BJ (cell line): ENCODE measurements around the gene LANCL3. TPM values are rescaled to one million over a fixed set of nuclear protein-coding genes. Genes with fewer than 3 reads are reported as not detected.
"Not testable (repeated sequence)": the region's sequence is repeated elsewhere in the genome, so short reads cannot be mapped to it uniquely, and the experiment has no call there.

Experiments
- CTCF ChIA-PET: fragments of 350-600 bp; formaldehyde crosslinking; extraction: SDS; loops from one replicate; lab custom pipeline; 2021; ENCODE audit warnings: antibody characterized with exemption, inconsistent platforms; lab: Yijun Ruan, JAX
- POLR2A ChIA-PET: fragments of 300-600 bp; sonication (Branson Sonifier 250); formaldehyde crosslinking; extraction: SDS; loops from one replicate; lab custom pipeline; 2021; ENCODE audit warnings: antibody characterized with exemption; lab: Charles Lee
- DNase-seq: peaks from one replicate; pipeline ENCODE4 v3.0.0-alpha.2; 2011; ENCODE audit warnings: low read depth
- H3K27me3 ChIP-seq: 2 replicates; pipeline ENCODE4 v1.6.0; 2011; ENCODE audit warnings: low read length; ENCODE audit not compliant: control insufficient read depth, insufficient read depth
- H3K36me3 ChIP-seq: 2 replicates; pipeline ENCODE4 v1.5.1; 2011; ENCODE audit warnings: low read length; ENCODE audit not compliant: control insufficient read depth, insufficient read depth
- H3K4me3 ChIP-seq: 2 replicates; pipeline ENCODE4 v1.5.1; 2011; ENCODE audit warnings: low read depth, mild to moderate bottlenecking, control low read depth, low read length
- polyA plus RNA-seq: library from polyadenylated mRNA; depleted of rRNA; stranded (reverse); fragments of >200 nt; gene quantifications from 2 replicates; pipeline ENCODE4 v1.2.3, GENCODE V29; 2011
- TF ChIP-seq, protein P1 (sequence below): IDR thresholded peaks from 2 replicates; pipeline ENCODE4 v1.5.1; 2011; ENCODE audit warnings: low read depth, mild to moderate bottlenecking, control low read depth, inconsistent platforms, low read length, moderate library complexity; ENCODE audit not compliant: insufficient read depth

The LANCL3 gene
- polyA plus RNA-seq, 1 experiment = not detected

DNA sequence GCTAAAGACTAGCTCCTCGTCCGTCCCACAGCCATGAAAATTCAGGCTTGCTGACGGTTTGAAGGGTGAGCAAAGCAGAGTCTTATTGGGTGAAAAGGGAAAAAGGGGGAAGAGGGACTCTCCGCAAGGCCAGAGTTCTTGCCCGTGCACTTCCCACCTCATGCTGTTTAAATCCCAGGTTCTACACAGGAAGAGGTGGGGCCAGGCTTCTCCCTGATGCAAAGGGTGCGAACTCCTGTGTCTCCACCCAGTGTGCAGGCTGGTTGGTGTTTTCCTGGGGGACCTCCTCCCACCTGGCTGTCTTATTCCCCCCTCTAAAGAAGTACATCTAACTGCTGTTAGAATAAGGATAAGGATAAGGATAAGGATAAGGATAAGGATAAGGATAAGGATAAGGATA, 18.0 kb upstream of the LANCL3 start:
- ChIA-PET CTCF (no interaction called here), POLR2A (no interaction called here)
- Histone ChIP-seq H3K27me3 (no peaks in the 10 kb centered on the region), H3K36me3 (no peaks in the 10 kb centered on the region), H3K4me3 (no peak overlapping the region)
- TF ChIP-seq, protein P1, sequence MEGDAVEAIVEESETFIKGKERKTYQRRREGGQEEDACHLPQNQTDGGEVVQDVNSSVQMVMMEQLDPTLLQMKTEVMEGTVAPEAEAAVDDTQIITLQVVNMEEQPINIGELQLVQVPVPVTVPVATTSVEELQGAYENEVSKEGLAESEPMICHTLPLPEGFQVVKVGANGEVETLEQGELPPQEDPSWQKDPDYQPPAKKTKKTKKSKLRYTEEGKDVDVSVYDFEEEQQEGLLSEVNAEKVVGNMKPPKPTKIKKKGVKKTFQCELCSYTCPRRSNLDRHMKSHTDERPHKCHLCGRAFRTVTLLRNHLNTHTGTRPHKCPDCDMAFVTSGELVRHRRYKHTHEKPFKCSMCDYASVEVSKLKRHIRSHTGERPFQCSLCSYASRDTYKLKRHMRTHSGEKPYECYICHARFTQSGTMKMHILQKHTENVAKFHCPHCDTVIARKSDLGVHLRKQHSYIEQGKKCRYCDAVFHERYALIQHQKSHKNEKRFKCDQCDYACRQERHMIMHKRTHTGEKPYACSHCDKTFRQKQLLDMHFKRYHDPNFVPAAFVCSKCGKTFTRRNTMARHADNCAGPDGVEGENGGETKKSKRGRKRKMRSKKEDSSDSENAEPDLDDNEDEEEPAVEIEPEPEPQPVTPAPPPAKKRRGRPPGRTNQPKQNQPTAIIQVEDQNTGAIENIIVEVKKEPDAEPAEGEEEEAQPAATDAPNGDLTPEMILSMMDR = no peak
- DNase-seq = no peak

DNA sequence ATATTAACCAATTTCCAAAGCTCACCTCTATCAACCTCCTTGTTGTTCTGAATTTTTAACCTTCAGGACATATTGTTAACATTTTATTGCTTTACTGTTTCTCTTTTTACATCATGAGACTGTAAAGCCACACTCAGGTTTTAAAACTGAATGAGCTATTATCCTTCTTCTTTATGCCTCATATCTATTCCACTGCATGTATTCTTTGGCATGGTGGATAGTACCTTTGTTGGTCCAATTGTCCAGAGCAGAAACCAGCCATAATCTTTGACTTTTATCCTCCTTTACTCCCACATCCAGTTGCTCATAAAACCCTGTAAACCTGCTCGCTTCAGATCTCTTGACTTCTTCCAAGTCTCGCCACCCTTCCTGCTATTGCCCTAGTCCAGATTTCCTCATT, 6.2 kb upstream of the LANCL3 start:
- H3K36me3 ChIP-seq, H3K4me3 ChIP-seq, H3K27me3 ChIP-seq, DNase-seq, CTCF ChIA-PET, POLR2A ChIA-PET: not testable (repeated sequence)

DNA sequence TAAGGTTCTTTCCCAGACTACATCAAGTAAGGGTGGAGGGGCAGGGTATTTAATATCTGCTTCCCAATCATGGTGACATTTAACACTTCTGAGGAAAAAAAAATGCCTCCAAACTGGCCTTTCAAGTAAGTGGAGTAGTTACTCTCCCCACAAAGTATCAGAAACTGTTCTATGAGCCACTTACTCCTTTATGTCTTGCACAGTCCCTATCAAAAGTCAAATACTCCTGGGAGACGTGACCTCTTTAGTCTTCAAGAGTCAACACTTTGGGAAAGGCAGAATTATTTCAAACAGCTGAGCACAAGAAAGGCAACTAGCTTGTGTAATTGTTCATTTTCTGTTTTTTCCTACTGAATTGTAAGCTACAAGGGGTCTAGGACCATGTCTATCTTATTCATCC, 1.1 kb upstream of the LANCL3 start:
- H3K4me3 ChIP-seq, CTCF ChIA-PET, H3K27me3 ChIP-seq, H3K36me3 ChIP-seq, DNase-seq, POLR2A ChIA-PET: not testable (repeated sequence)

DNA sequence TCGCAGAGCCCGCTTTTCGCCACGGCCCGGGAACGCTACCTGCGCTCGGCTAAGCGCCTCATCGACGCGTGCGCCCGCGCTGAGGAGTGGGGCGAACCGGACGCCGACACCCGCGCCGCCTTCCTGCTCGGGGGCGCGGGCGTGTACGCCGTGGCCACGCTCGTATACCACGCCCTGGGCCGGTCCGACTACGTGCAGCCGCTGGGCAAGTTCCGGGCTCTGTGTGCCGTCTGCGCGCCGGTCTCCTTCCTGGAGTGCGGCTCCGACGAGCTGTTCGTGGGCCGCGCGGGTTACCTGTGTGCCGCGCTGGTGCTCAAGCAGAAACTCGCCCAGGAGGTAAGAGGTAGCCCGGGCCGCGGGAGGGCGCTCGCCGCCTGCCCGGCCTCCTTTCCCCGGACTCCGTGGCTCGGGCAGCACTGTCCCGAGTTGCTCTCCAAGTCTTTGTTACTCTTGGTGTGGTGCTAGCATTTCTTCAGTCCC, 687 bp downstream of the LANCL3 start:
- H3K4me3 ChIP-seq, DNase-seq, H3K36me3 ChIP-seq, H3K27me3 ChIP-seq, CTCF ChIA-PET, POLR2A ChIA-PET: not testable (repeated sequence)

DNA sequence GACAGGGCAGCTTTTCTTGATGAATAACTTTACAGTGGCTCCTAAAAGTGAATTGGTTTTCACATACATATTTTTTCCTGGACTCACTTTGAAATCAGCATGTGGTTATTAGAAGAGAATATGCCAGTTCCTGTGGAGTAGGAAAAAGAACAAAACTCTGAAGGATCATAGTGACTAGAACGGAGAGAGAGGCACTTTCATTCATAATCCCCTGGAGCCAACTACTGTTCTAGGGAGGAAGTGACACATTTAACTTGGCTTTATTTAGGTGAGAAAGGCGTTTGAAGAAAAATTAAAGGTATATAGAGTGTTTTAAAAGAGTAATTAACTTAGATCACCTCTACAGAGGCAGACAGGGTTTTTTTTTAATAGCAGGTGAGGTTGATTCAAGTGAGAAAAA, 1.7 kb downstream of the LANCL3 start:
- DNase-seq, H3K27me3 ChIP-seq, POLR2A ChIA-PET, CTCF ChIA-PET, H3K4me3 ChIP-seq, H3K36me3 ChIP-seq: not testable (repeated sequence)

DNA sequence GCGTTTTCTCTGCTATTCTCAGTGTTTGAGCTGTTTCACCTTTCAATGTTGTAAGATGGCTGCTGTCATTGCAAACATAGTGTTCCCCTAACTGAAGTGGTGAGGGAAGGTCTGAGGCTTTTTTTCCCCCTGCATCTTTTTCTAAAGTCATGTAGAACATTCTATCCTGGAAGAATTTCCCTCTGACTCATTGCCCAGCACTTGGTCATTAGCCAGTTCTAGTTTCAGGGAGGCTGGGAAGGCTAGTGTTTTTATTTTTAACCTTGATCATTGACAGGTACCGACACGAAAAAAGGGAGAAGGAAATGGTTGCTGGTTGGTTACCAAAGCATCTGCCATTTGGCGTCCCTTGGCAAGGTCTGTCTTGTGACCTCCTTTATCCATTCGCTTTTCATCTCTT, 6.6 kb downstream of the LANCL3 start:
- Histone ChIP-seq H3K27me3 (peaks cover 1% of the 10 kb centered on the region; the same call in 1 of the 2 replicates), H3K36me3 (no peaks in the 10 kb centered on the region), H3K4me3 (no peak overlapping the region)
- CTCF ChIA-PET = no interaction called here
- TF ChIP-seq, protein P1 = no peak
- no peak for DNase-seq
- POLR2A ChIA-PET = no interaction called here

DNA sequence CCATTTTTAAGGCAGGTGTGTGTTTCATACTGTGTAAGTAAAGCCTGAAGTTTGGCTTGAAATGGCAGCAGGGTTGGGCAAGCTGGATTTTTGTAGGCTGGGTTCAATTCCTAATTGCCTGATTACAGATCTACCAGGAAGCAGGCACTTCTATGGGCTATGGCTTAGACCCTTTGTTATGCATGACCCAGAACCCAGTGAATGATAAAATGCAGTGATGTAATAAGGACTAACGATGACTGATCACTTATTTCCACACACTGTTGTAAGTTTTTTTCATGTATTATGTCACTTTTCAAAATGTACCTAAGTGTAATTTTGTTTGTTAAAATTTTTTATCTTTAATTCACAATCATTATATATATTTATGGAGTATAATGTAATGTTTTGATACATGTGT, 8.6 kb downstream of the LANCL3 start:
- ChIA-PET POLR2A (no interaction called here), CTCF (no interaction called here)
- no peak overlapping the region for H3K4me3 ChIP-seq
- no peaks in the 10 kb centered on the region for H3K36me3 ChIP-seq
- DNase-seq = no peak
- TF ChIP-seq, protein P1 = no peak
- no peaks in the 10 kb centered on the region for H3K27me3 ChIP-seq

DNA sequence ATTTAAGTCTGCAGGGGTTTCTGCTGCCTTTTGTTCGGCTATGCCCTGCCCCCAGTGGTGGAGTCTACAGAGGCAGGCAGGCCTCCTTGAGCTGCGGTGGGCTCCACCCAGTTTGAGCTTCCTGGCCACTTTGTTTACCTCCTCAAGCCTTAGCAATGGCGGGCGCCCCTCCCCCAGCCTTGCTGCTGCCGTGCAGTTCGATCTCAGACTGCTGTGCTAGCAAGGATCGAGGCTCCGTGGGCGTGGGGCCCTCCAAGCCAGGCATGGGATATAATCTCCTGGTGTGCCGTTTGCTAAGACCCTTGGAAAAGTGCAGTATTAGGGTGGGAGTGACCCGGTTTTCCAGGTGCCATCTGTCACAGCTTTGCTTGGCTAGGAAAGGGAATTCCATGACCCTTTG, 15.9 kb downstream of the LANCL3 start:
- CTCF ChIA-PET, POLR2A ChIA-PET: not testable (repeated sequence)

More for the DNA sequence above, 15.9 kb downstream of the LANCL3 start:
- DNase-seq, H3K4me3 ChIP-seq, H3K36me3 ChIP-seq, H3K27me3 ChIP-seq: not testable (repeated sequence)
